HG03342 (cell line): ENCODE results near the gene MYO5A.
A peak's percentile ranks its signal among the peaks of the same experiment; 100 is the strongest.
"Not testable (repeated sequence)": the region's sequence is repeated elsewhere in the genome, so short reads cannot be mapped to it uniquely, and the experiment has no call there.

Experiments used
- ATAC-seq: cut with Tn5 transposase; IDR thresholded peaks from one replicate; pipeline ENCODE4 v1.9.1; 2021; ENCODE audit warnings: mild to moderate bottlenecking, moderate library complexity; ENCODE audit not compliant: unreplicated experiment

Gene MYO5A

GRCh38 chr15:52466134-52466701 lies 62.5 kb downstream of the MYO5A start:
- ATAC-seq: peak; percentile 93

- peak; percentile 53 for ATAC-seq
Measured at GRCh38 chr15:52464478-52464877, 64.2 kb downstream of the MYO5A start.

GRCh38 chr15:52464040-52464439 lies 64.6 kb downstream of the MYO5A start:
- ATAC-seq: no peak

- no peak for ATAC-seq
Measured at GRCh38 chr15:52463638-52464037, 65.0 kb downstream of the MYO5A start.

GRCh38 chr15:52462806-52463360 lies 65.8 kb downstream of the MYO5A start:
- ATAC-seq: no peak

GRCh38 chr15:52459701-52460100 lies 69.0 kb downstream of the MYO5A start:
- ATAC-seq: not testable (repeated sequence)

GRCh38 chr15:52459265-52459664 lies 69.4 kb downstream of the MYO5A start:
- ATAC-seq: not testable (repeated sequence)

- ATAC-seq: no peak
Measured at GRCh38 chr15:52448011-52448890, 80.4 kb downstream of the MYO5A start.

GRCh38 chr15:52445954-52446353 lies 82.7 kb downstream of the MYO5A start:
- ATAC-seq: no peak

GRCh38 chr15:52445553-52445952 lies 83.1 kb downstream of the MYO5A start:
- ATAC-seq: no peak

GRCh38 chr15:52443205-52443604 lies 85.5 kb downstream of the MYO5A start:
- ATAC-seq: not testable (repeated sequence)

- no peak for ATAC-seq
Measured at GRCh38 chr15:52441841-52442240, 86.8 kb downstream of the MYO5A start.

- ATAC-seq: no peak
Measured at GRCh38 chr15:52440946-52441345, 87.7 kb downstream of the MYO5A start.

- no peak for ATAC-seq
Measured at GRCh38 chr15:52440414-52440813, 88.3 kb downstream of the MYO5A start.

GRCh38 chr15:52439470-52439869 lies 89.2 kb downstream of the MYO5A start:
- no peak for ATAC-seq

- ATAC-seq: not testable (repeated sequence)
Measured at GRCh38 chr15:52439042-52439441, 89.6 kb downstream of the MYO5A start.

GRCh38 chr15:52438047-52438446 lies 90.6 kb downstream of the MYO5A start:
- no peak for ATAC-seq

GRCh38 chr15:52437646-52438045 lies 91.0 kb downstream of the MYO5A start:
- no peak for ATAC-seq

GRCh38 chr15:52436981-52437380 lies 91.7 kb downstream of the MYO5A start:
- no peak for ATAC-seq

- ATAC-seq: no peak
Measured at GRCh38 chr15:52434885-52435284, 93.8 kb downstream of the MYO5A start.

- no peak for ATAC-seq
Measured at GRCh38 chr15:52428297-52428696, 100.4 kb downstream of the MYO5A start.

- no peak for ATAC-seq
Measured at GRCh38 chr15:52427804-52428203, 100.9 kb downstream of the MYO5A start.
